ENCODE results near the gene DYNC1H1. TPM values are rescaled to one million over a fixed set of nuclear protein-coding genes. Genes with fewer than 3 reads are reported as not detected.

DYNC1H1 gene
- total and polyA plus RNA-seq, 2 experiments from 2014 or later: 179 to 635 TPM

DNA sequence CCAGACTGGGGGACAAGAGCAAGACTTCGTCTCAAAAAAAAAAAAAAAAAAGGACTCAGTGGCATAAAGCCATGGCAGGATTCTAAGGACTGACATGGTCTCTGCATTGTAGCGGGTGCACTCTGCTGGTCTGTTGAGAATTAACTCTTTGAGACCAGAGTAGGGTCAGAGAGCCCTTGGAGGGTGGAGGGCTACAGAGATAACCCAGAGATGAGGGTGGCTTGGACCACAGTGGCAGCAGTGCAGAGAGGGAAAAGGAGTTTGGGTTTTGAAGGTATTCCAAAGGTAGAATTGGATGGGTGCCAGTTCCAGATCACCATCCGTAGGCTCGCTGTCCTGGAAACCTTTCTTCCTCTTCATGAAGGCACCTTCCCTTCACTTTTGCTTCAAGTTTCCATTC, 14.3 kb upstream of the DYNC1H1 start (continued):
- TF ChIP-seq, protein P1, sequence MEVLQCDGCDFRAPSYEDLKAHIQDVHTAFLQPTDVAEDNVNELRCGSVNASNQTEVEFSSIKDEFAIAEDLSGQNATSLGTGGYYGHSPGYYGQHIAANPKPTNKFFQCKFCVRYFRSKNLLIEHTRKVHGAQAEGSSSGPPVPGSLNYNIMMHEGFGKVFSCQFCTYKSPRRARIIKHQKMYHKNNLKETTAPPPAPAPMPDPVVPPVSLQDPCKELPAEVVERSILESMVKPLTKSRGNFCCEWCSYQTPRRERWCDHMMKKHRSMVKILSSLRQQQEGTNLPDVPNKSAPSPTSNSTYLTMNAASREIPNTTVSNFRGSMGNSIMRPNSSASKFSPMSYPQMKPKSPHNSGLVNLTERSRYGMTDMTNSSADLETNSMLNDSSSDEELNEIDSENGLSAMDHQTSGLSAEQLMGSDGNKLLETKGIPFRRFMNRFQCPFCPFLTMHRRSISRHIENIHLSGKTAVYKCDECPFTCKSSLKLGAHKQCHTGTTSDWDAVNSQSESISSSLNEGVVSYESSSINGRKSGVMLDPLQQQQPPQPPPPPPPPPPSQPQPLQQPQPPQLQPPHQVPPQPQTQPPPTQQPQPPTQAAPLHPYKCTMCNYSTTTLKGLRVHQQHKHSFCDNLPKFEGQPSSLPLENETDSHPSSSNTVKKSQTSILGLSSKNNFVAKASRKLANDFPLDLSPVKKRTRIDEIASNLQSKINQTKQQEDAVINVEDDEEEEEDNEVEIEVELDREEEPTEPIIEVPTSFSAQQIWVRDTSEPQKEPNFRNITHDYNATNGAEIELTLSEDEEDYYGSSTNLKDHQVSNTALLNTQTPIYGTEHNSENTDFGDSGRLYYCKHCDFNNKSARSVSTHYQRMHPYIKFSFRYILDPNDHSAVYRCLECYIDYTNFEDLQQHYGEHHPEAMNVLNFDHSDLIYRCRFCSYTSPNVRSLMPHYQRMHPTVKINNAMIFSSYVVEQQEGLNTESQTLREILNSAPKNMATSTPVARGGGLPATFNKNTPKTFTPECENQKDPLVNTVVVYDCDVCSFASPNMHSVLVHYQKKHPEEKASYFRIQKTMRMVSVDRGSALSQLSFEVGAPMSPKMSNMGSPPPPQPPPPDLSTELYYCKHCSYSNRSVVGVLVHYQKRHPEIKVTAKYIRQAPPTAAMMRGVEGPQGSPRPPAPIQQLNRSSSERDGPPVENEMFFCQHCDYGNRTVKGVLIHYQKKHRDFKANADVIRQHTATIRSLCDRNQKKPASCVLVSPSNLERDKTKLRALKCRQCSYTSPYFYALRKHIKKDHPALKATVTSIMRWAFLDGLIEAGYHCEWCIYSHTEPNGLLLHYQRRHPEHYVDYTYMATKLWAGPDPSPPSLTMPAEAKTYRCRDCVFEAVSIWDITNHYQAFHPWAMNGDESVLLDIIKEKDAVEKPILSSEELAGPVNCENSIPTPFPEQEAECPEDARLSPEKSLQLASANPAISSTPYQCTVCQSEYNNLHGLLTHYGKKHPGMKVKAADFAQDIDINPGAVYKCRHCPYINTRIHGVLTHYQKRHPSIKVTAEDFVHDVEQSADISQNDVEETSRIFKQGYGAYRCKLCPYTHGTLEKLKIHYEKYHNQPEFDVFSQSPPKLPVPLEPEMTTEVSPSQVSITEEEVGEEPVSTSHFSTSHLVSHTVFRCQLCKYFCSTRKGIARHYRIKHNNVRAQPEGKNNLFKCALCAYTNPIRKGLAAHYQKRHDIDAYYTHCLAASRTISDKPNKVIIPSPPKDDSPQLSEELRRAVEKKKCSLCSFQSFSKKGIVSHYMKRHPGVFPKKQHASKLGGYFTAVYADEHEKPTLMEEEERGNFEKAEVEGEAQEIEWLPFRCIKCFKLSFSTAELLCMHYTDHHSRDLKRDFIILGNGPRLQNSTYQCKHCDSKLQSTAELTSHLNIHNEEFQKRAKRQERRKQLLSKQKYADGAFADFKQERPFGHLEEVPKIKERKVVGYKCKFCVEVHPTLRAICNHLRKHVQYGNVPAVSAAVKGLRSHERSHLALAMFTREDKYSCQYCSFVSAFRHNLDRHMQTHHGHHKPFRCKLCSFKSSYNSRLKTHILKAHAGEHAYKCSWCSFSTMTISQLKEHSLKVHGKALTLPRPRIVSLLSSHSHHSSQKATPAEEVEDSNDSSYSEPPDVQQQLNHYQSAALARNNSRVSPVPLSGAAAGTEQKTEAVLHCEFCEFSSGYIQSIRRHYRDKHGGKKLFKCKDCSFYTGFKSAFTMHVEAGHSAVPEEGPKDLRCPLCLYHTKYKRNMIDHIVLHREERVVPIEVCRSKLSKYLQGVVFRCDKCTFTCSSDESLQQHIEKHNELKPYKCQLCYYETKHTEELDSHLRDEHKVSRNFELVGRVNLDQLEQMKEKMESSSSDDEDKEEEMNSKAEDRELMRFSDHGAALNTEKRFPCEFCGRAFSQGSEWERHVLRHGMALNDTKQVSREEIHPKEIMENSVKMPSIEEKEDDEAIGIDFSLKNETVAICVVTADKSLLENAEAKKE (CRISPR knock-in tag; IDR thresholded peaks at IDR 0.05): no peak

DNA sequence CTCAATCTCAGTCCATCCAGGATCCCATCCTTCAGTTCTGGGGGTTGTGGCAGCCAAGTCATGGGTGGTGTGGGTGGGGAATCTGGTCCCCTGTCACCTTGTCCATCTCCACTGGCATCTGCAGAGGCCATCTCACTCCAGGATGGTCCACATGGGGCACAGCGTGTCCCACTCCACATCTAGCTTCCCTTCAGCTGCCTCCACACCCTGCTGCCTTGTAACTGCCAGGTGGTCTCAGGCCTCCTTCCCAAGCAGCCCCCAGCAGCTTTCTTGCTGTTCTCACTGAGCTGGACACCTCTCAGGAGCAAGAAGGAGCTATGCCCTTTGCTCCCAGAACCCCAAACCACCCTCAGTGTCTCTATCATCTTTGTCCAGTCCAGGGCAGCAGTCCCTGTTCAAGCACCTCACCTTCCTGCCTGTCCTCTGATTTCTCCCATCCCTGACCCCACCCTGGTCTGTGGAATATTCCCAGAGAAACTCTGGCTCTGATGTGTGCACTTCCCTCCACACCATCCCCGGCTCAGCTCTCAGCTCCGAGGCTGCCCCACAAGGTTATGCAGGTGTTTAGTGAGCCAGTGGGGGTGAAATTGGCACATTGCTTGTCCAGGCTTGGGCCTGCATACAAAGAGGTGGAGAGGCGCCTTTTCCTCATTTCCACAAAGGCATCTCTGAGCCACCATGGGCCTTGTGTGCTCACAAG, 13.7 kb upstream of the DYNC1H1 start:
- Mint-ChIP-seq H3K36me3 (ENCODE audit: low read depth) (no peaks in the 10 kb centered on the region), H3K27ac (no peak overlapping the region), H3K9me3 (peaks cover 2% of the 10 kb centered on the region; the same call in 2 of the 3 replicates), H3K4me3 (no peak overlapping the region), H3K27me3 (ENCODE audit: insufficient read depth, low read depth, poor library complexity) (peaks cover 32% of the 10 kb centered on the region), H3K4me1 (peaks cover 12% of the 10 kb centered on the region)
- Histone ChIP-seq H3K27ac (ENCODE audit: low read depth) (no peak overlapping the region), H3K36me3 (ENCODE audit: insufficient read depth) (no peaks in the 10 kb centered on the region), H3F3A (replicated peaks; ENCODE audit: low read depth) (peaks cover 3% of the 10 kb centered on the region; the same call in 1 of the 2 replicates), H4K20me1 (replicated peaks; ENCODE audit: insufficient read depth) (0 out of 2 replicates have a peak, but pooled peaks cover 4% of the 10 kb centered on the region), H3K79me2 (replicated peaks; ENCODE audit: insufficient read depth) (no peaks in the 10 kb centered on the region), H3K4me1 (ENCODE audit: insufficient read depth) (peaks cover 5% of the 10 kb centered on the region), H3K27me3 (ENCODE audit: insufficient read depth) (peaks cover 17% of the 10 kb centered on the region), H3K4me3 (no peak overlapping the region), H3K9me2 (ENCODE audit: insufficient read depth) (no peaks in the 10 kb centered on the region), H3K4me2 (no peak overlapping the region), H2AFZ (no peak overlapping the region)
- TF ChIP-seq, protein P1 (CRISPR knock-in tag; IDR thresholded peaks at IDR 0.05): no peak
- TF ChIP-seq ZNF331 (CRISPR knock-in tag; IDR thresholded peaks at IDR 0.05; ENCODE audit: low read depth) (no peak), NANOG (IDR thresholded peaks at IDR 0.05; ENCODE audit: borderline replicate concordance) (no peak), POLR2AphosphoS5 (IDR thresholded peaks at IDR 0.05; ENCODE audit: low read depth) (no peak), CREB1 (CRISPR knock-in tag; IDR thresholded peaks at IDR 0.05; ENCODE audit: low read depth) (no peak), STAT1 (IDR thresholded peaks at IDR 0.05; ENCODE audit: unreplicated experiment) (no peak)
- TF ChIP-seq, protein P2, sequence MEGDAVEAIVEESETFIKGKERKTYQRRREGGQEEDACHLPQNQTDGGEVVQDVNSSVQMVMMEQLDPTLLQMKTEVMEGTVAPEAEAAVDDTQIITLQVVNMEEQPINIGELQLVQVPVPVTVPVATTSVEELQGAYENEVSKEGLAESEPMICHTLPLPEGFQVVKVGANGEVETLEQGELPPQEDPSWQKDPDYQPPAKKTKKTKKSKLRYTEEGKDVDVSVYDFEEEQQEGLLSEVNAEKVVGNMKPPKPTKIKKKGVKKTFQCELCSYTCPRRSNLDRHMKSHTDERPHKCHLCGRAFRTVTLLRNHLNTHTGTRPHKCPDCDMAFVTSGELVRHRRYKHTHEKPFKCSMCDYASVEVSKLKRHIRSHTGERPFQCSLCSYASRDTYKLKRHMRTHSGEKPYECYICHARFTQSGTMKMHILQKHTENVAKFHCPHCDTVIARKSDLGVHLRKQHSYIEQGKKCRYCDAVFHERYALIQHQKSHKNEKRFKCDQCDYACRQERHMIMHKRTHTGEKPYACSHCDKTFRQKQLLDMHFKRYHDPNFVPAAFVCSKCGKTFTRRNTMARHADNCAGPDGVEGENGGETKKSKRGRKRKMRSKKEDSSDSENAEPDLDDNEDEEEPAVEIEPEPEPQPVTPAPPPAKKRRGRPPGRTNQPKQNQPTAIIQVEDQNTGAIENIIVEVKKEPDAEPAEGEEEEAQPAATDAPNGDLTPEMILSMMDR (conservative IDR thresholded peaks at IDR 0.05; ENCODE audit: low read depth in 2 of 2): no peak
- DNase-seq (ENCODE audit: low spot score) (no peak), ATAC-seq (no peak)
